Left forelimb (tissue), 1 donor: ENCODE measurements around the gene GRM8.

ENCODE experiments used
- DNase-seq: peaks from one replicate; pipeline ENCODE4 v3.0.0-alpha.2; 2018; ENCODE audit warnings: low spot score

Gene GRM8

GRCh38 chr7:126658684-126659083 is 594.1 kb downstream of the GRM8 start:
- DNase-seq: no peak

DNA sequence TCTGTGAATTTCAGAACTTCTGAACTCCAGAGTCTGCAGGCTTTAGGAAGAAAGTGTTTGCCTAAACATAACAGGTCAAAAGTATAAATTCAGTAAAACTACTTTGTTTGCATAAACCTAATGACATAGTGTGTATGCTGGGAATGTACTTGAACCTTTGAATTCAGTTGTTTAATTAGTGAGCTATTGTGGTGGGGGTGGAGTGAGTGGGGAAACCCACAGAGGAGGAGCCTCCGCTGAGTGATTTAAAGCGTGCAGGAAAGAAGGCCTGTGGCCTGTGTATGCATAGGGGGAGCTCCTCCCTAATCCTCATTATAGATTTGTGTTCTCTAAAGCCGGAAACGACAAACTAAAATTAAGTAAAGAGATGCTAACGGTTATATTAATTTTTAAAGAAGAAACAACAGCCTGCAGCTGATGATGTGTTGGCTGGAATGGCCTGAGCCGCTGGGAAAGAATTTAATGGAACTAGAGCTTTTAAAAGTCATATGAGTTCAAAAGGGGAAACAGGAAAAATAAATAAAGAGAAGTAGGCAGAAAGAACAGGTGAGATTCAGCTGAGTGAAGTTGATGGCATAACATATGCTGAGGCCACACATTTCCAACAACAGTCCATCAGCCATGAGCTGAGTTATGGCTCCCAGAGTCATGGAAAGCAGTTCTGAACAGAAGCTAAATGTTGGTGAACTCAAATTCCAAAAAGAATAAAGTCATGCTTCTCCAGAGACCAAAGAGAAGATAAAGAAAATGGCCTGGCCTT is 595.0 kb downstream of the GRM8 start:
- no peak for DNase-seq

- DNase-seq: no peak
Observed at GRCh38 chr7:126657137-126657536, 595.6 kb downstream of the GRM8 start.

GRCh38 chr7:126656165-126656564 is 596.6 kb downstream of the GRM8 start:
- no peak for DNase-seq

DNA sequence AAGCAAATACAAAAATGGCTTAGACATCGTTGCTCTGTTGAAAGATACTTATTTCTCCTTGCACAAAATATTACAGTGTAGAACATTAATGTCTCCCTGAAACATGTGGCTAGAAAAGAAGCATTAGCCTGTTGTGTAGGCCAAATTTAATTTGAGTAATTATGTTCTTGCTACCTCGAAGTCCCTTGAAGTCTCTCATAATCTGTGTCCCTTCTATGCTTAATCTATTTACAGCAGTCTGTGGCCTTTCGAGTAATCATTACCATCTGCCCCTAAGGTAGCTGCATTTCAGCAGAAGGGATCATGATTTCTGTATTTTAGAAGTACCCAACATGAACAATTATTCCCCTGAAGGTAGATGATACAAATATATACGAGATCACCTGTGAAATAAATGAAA is 615.2 kb downstream of the GRM8 start:
- no peak for DNase-seq

DNA sequence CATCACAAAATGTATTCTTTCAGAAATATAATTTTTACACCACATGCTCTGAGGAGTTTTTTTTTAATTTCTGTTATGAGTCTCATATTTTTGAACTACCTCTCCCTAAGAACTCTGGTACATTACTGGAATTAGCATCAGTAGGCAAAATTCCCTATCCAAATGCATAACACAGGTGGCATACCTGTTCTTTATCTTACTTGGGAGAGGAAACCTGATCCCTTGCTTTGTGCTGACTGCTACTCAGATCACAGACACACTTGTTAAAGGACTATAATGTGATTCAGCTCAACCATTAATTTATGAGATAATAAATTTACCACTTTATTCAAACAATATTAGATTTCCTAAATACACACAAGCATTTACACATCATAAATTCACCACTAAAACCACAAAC is 617.2 kb downstream of the GRM8 start:
- DNase-seq: no peak

DNA sequence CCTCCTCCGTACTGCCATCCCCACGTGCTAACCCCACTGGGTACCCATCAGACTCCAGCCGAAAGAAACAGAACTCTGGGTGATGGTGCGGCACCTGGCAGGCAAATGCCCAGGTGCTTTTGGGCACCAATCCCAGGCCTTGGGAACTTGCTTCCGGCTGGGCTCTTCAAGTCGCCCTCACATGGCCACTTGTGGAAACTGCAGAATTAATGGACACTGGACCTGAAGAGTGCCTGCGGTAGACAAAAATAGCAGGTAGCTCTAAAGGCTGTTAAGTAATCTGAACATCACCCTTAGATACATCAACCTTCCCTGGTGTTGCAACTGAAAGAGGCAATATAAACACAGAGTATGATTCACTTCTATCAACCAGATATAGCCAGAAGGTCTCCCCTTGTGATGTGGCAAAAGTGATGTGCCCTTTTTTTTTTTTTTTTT is 644.4 kb downstream of the GRM8 start:
- DNase-seq: no peak

- DNase-seq: no peak
Observed at GRCh38 chr7:126606331-126606730, 646.4 kb downstream of the GRM8 start.

- DNase-seq: no peak
Observed at GRCh38 chr7:126605553-126605952, 647.2 kb downstream of the GRM8 start.

DNA sequence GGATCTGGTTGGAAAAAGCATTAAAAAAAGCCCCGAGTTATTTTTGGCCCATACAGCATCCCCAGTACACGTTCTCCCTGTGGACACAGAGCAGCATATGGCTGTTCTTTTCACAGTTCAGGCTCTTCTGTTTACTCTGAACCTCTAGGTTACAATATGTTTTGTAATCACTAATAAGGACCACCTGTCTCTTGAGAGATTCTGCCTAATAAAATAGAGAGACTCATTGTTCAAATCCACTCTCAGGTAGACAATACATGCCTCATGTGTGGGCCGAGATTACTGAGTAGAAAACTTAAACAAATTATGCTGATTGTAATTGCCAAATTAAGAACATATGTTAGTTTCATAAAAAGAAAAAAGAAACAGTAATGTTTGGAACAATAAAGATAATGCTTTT is 647.7 kb downstream of the GRM8 start:
- no peak for DNase-seq

DNA sequence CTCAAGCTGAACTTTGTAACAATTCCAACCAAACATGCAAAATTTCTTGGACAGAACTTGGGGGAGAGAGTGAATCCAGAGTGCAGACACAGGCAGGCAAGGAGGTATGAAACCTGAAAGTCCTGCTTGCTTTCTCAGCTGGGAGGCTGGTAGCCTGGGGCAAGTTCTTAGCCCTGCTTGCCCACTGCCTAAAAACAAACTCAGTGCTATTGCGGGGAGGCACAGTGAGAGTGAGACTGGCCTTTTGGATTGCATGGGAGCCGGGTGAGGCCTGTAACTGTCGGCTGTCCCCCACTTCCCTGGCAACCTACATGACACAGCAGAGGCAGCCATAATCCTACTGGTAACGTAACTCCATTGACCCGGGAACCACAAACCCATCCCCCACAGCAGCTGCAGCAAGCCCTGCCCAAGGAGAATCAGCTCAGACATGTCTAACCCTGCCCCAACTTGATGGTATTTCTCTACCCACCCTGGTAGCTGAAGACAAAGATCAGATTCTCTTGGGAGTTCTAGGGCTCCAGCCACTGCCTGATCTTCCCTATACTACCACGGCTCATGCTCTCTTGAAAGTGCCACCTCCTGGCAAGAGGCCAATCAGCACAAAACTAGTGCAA is 663.6 kb downstream of the GRM8 start:
- no peak for DNase-seq

- no peak for DNase-seq
Observed at GRCh38 chr7:126578338-126578737, 674.4 kb downstream of the GRM8 start.

DNA sequence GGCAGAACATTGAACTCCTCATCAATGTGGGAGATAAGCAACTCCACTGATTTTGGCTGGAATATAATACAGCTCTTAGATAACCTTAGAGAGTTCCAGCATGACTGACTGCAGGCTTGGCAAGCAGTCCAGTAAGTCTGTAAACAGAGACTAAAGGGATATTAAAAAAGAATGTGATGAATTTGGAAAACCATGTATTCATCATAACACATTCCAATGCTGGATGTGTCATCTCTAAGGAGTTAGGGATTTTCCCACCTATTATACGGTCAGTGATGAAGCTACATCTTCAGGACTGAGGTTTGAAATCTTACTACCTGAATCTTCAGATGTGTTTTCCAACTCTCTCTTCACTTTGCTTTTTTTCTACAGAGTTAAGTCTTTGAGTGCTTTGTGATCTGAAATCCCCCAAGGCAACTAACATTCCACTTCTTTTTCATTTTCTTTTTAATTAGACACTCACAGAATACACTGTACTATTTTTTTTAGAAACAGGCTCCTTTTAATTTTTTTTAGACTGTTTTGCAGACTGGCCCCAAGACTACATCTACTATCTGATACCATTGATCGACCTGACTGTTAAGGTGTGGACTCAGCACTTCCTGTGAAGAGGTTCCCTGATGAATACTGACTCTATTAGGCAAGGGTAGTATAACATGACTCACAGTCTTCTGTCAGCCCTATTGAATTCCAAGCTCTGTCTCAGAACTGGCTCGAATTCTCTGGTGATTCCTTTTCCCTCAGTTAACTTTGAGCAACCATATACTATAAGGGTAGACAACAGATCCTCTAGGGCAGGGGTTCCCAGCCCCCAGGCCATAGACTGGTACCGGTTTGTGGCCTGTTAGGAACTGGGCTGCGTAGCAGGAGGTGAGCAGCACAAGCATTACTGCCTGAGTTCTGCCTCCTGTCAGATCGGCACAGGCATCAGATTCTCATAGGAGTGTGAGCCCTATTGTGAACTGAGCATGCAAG is 678.2 kb downstream of the GRM8 start:
- DNase-seq: no peak

DNA sequence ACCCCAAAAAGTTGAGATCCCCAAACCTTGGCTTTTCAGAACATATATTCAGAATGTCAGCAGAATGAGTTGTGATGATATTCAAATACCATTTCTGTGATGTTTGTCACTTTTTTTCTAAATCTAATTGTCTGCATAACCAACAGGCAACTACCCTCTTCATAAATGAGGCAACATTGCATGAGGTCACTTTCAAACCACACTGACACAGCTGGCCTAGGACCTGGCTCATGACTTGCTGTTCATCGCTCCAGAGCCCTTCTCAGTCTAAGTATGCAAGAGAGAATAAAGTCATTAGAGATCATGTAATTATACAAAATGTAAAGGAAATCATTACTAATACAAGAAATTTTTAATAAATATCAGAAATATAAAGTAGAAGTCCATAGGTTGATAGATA is 681.9 kb downstream of the GRM8 start:
- DNase-seq: no peak

- no peak for DNase-seq
Observed at GRCh38 chr7:126569402-126569801, 683.3 kb downstream of the GRM8 start.

DNA sequence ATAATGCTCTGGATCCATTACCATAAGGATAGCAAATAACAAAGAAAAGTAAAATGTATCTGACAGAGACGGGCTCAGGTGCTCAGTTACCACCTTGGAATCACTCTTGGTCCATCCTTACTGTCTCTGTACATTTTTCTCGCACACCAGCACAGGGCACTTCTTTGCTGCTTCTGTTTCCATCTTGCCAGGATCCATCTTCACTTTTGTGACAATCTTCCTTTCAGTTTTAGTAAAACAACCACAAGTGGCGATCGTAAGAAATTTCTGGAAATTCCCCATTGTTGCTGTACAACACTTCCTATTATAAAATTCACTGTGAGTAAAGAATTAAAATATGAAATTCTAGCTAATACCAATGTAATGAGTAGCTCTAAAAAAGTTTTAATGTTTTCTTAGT is 695.5 kb downstream of the GRM8 start:
- DNase-seq: no peak

DNA sequence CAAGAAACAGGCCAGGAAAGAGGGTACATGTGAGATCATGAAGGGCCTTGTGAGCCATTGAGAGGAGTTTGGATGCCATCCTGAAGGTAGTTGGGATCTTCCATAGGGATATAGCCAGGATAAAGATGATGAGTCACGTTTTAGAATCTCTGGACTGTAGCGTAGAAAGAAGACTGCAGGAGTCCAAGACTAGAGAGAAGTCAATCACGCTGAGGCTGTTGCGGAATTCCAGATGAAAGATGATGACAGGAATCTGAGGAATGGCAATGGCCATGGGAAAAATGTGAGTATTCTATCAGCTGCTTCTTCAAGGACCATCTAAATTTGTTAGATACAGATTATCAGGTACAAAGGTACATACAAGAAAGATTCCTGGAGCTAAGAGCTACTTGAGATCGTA is 711.3 kb downstream of the GRM8 start:
- no peak for DNase-seq

GRCh38 chr7:126535176-126535575 is 717.6 kb downstream of the GRM8 start:
- no peak for DNase-seq

GRCh38 chr7:126533715-126534114 is 719.0 kb downstream of the GRM8 start:
- no peak for DNase-seq

DNA sequence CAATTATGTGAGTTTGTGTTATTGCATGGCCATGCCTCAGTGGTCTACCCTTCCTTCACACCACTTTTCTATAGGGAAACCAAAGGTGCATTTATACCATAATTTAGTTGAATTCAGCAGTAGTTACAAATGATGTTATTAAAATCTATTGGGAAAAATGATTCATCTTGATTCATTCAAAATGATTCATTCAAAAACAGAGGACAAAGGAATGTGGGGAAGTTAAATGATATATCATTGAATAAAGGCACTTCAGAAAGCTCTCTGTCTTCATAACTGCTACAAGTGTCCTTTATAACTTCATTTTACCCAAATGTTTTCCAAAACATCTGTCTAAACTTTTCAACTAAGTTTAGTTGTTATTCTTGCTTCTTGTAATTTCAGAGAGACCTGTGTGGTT is 722.9 kb downstream of the GRM8 start:
- DNase-seq: no peak

- DNase-seq: no peak
Observed at GRCh38 chr7:126529254-126529653, 723.5 kb downstream of the GRM8 start.

DNA sequence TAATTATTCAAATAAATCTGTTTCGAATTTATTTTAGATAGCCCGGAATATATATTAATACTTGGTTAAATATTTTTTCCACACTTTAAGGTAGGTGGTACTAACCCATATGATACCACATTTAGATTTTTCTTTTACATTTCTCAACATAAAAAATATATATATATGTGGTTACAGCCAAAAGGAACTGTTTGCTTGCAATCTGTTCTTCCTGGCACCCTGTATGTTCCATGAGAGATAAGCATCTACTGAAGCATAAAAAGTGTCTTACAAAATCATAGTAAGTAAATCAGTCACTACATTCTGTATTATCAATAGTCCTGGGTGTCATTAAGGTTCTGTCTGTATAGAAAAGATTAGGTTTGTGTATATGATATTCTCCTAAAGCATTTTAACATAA is 726.8 kb downstream of the GRM8 start:
- no peak for DNase-seq

DNA sequence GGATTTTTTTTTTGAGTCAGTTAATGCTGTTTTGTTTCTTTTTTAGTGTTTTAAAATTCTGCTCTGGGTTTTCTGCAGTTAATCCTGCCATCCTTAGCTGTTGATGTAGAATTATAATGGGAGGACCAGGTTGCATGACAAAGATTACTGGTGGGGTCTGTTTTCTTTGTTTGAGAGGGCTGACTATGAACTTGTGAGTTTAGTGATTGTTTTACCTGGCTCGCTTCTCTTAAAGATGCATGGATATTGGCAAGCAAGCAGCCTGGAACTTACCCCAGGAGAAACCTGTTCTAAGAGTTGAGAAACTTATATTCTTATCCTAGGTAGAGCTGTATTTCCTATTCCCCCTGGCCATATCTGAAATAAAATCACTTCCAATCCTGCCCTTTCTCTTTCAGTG is 727.8 kb downstream of the GRM8 start:
- no peak for DNase-seq
